HepG2 (cell line): ENCODE data around the gene OGFR. TPM values are rescaled to one million over a fixed set of nuclear protein-coding genes. Genes with fewer than 3 reads are reported as not detected.

Experiments used
- AGO2 ChIP-seq: fragments of 200-400 bp; formaldehyde crosslinking; optimal IDR thresholded peaks from 2 replicates; pipeline ENCODE3; 2017; ENCODE audit warnings: mild to moderate bottlenecking, low read depth, low read length, moderate library complexity
- HNRNPL ChIP-seq: fragments of 200-400 bp; formaldehyde crosslinking; IDR thresholded peaks from 2 replicates; pipeline ENCODE4 v1.6.1; 2017; ENCODE audit warnings: mild to moderate bottlenecking, low read depth, low read length
- KDM2A ChIP-seq: sonication (generic); formaldehyde crosslinking; IDR thresholded peaks from 2 replicates; pipeline ENCODE4 v1.4.0; 2020; ENCODE audit warnings: low read depth, missing genetic modification reagents, borderline replicate concordance
- NFIB ChIP-seq: sonication (generic); formaldehyde crosslinking; IDR thresholded peaks from 2 replicates; pipeline ENCODE4 v1.9.0; 2021; ENCODE audit warnings: missing genetic modification reagents, mild to moderate bottlenecking, borderline replicate concordance
- RBFOX2 ChIP-seq: fragments of 200-400 bp; formaldehyde crosslinking; IDR thresholded peaks from 2 replicates; pipeline ENCODE4 v1.6.1; 2017; ENCODE audit warnings: low read depth, mild to moderate bottlenecking, low read length
- SAFB2 ChIP-seq: sonication (generic); formaldehyde crosslinking; IDR thresholded peaks from 2 replicates; pipeline ENCODE4 v1.5.1; 2020; ENCODE audit warnings: missing genetic modification reagents, low read depth, mild to moderate bottlenecking, borderline replicate concordance
- ZNF160 ChIP-seq: sonication (generic); formaldehyde crosslinking; IDR thresholded peaks from 2 replicates; pipeline ENCODE4 v1.8.0; 2022; ENCODE audit warnings: mild to moderate bottlenecking, inconsistent platforms, missing genetic modification reagents
- ZNF501 ChIP-seq: sonication (generic); formaldehyde crosslinking; IDR thresholded peaks from 2 replicates; pipeline ENCODE4 v1.5.1; 2020; ENCODE audit warnings: mild to moderate bottlenecking, moderate library complexity, missing genetic modification reagents
- polyA plus RNA-seq, 8 experiments: library from polyadenylated mRNA; depleted of rRNA in 3 of 8; stranded (reverse) in 7 of 8; unstranded in 1 of 8; fragments of >200 nt; fragmentation: Illumina TruSeq in 4 of 8; extraction: Trizol in 4 of 8; gene quantifications; 2 replicates each; pipeline versions ENCODE4 v1.2.1 to v1.2.3, GENCODE V29; 2011 to 2016; ENCODE audit warnings: low read depth in 4 of 8, missing spikeins in 1 of 8, mixed read lengths in 1 of 8; ENCODE audit not compliant: insufficient read depth in 1 of 8
- total RNA-seq, 5 experiments: library from RNA; depleted of rRNA; stranded (reverse); fragments of >200 nt; fragmentation: Illumina TruSeq; extraction: Trizol; gene quantifications; 2 replicates each; pipeline ENCODE4 v1.2.3, GENCODE V29; 2016; ENCODE audit warnings: low read depth in 1 of 5
- TF ChIP-seq, protein P1 (sequence below): sonication (generic); formaldehyde crosslinking; IDR thresholded peaks from 2 replicates; pipeline ENCODE4 v1.5.0; 2020; ENCODE audit warnings: missing genetic modification reagents, mild to moderate bottlenecking, borderline replicate concordance
- TF ChIP-seq, protein P2 (sequence below): sonication (generic); formaldehyde crosslinking; IDR thresholded peaks from 2 replicates; pipeline ENCODE4 v1.4.0; 2020; ENCODE audit warnings: missing genetic modification reagents

The OGFR gene
- total and polyA plus RNA-seq, 2 of the 13 experiments (the other 11 are each of a cell fraction or from before 2014, with no cell fraction given) = 47.7 to 81.8 TPM

DNA sequence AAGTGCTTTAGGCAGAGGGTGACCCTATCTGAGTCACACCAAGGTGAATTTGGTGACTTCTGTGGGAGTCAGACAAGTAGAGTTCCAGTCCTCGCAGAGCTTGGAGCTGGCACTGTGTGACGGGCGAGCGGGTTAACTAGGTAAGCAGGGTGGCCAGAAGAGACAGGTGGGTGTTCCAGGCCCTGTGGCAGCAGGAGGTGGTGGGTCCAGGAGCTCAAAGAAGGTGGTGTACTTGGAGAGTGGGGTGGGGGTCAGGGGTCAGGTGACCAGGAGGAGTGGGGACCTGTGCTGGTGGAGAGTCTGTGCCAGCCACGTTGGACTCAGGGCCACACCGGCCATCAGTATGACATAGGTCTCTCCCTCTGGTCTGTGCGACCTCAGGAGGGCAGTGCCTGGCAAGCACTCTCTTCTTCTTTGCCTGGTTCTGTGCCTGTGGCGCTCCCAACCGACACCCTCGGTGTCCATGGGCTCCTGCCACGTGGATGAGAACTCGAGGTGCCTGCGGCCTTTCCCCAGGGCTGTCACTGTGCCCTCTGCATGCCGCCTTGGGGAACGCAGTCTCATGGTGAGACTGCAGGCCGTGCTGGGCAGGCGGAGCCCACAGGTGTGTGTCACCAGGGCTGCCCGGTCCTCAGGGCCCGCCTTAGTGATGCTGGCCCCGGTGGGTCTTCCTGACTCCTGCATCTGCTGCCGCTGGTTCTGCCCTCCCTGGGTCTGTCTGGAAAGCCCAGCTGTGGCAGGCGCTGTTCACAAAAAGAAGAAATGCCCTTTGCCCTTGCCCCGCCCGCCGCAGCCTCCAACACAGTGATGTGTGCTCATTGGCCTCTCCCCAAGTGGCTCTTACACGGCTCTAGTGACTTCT lies 6.7 kb upstream of the OGFR start (continued):
- TF ChIP-seq SAFB2 (CRISPR knock-in tag) = peak; percentile 68; the same call in 1 of the 2 replicates
- no peak for TF ChIP-seq ZNF160 (CRISPR knock-in tag)
- TF ChIP-seq, protein P1, sequence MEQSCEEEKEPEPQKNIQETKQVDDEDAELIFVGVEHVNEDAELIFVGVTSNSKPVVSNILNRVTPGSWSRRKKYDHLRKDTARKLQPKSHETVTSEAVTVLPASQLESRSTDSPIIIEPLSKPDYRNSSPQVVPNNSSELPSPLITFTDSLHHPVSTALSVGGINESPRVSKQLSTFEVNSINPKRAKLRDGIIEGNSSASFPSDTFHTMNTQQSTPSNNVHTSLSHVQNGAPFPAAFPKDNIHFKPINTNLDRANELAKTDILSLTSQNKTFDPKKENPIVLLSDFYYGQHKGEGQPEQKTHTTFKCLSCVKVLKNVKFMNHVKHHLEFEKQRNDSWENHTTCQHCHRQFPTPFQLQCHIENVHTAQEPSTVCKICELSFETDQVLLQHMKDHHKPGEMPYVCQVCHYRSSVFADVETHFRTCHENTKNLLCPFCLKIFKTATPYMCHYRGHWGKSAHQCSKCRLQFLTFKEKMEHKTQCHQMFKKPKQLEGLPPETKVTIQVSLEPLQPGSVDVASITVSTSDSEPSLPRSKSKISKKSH (CRISPR knock-in tag) = 0 out of 2 replicates have a peak, but pooled peaks have one; percentile 5
- TF ChIP-seq RBFOX2 = peak; percentile 74
- TF ChIP-seq NFIB (CRISPR knock-in tag) = 0 out of 2 replicates have a peak, but pooled peaks have one; percentile 51
- TF ChIP-seq AGO2 = peak; percentile 10
- TF ChIP-seq KDM2A (CRISPR knock-in tag) = 0 out of 2 replicates have a peak, but pooled peaks have one; percentile 22
- peak; percentile 74 for TF ChIP-seq HNRNPL
- TF ChIP-seq ZNF501 (CRISPR knock-in tag) = 0 out of 2 replicates have a peak, but pooled peaks have one; percentile 1
- TF ChIP-seq, protein P2, sequence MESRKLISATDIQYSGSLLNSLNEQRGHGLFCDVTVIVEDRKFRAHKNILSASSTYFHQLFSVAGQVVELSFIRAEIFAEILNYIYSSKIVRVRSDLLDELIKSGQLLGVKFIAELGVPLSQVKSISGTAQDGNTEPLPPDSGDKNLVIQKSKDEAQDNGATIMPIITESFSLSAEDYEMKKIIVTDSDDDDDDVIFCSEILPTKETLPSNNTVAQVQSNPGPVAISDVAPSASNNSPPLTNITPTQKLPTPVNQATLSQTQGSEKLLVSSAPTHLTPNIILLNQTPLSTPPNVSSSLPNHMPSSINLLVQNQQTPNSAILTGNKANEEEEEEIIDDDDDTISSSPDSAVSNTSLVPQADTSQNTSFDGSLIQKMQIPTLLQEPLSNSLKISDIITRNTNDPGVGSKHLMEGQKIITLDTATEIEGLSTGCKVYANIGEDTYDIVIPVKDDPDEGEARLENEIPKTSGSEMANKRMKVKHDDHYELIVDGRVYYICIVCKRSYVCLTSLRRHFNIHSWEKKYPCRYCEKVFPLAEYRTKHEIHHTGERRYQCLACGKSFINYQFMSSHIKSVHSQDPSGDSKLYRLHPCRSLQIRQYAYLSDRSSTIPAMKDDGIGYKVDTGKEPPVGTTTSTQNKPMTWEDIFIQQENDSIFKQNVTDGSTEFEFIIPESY (CRISPR knock-in tag) = 0 out of 2 replicates have a peak, but pooled peaks have one; percentile 5
